IMR-90 (cell line): Measurements from ENCODE around the gene FMN2. TPM values are rescaled to one million over a fixed set of nuclear protein-coding genes. Genes with fewer than 3 reads are reported as not detected.

Source experiments
- ATAC-seq: fragments of 200-7000 bp; cut with Tn5 transposase; 2 replicates; pipeline ENCODE4 v1.9.1; 2020; ENCODE audit warnings: low read depth, mild to moderate bottlenecking, moderate library complexity
- BruUV-seq: library from RNA; stranded (reverse); fragments of 400-500 nt; replicated peaks from 2 replicates; lab custom pipeline; 2021; lab: Mats Ljungman, UMichigan
- CTCF ChIA-PET: fragments of 300-600 bp; formaldehyde crosslinking; extraction: SDS; loops from one replicate; lab custom pipeline; 2021; ENCODE audit warnings: antibody characterized with exemption; lab: Yijun Ruan, JAX
- POLR2A ChIA-PET: fragments of 300-600 bp; sonication (Branson Sonifier 250); formaldehyde crosslinking; loops from one replicate; lab custom pipeline; 2022; ENCODE audit warnings: antibody characterized with exemption; ENCODE audit not compliant: unreplicated experiment; lab: Charles Lee
- DNase-seq: peaks from one replicate; pipeline ENCODE4 v3.0.0; 2013
- H2AFZ ChIP-seq: replicated peaks from 2 replicates; pipeline ENCODE3; 2013; ENCODE audit warnings: low read length, mild to moderate bottlenecking; ENCODE audit not compliant: poor library complexity
- H2AK5ac ChIP-seq: 2 replicates; pipeline ENCODE4 v1.6.1; 2013; ENCODE audit warnings: low read depth, low read length, inconsistent platforms
- H2AK9ac ChIP-seq: replicated peaks from 2 replicates; pipeline ENCODE3; 2013; ENCODE audit warnings: mild to moderate bottlenecking, low read depth, low read length, moderate library complexity; ENCODE audit not compliant: poor library complexity
- H2BK120ac ChIP-seq: 2 replicates; pipeline ENCODE4 v1.6.1; 2013; ENCODE audit warnings: low read depth, low read length, inconsistent platforms
- H2BK15ac ChIP-seq: 3 replicates; pipeline ENCODE4 v1.6.1; 2013; ENCODE audit warnings: low read depth, low read length, inconsistent platforms
- H2BK20ac ChIP-seq: 2 replicates; pipeline ENCODE4 v1.6.1; 2013; ENCODE audit warnings: low read depth, mild to moderate bottlenecking, inconsistent platforms, low read length, moderate library complexity
- H2BK5ac ChIP-seq: 2 replicates; pipeline ENCODE4 v1.6.1; 2013; ENCODE audit warnings: mild to moderate bottlenecking, low read depth, low read length, inconsistent platforms; ENCODE audit not compliant: poor library complexity, severe bottlenecking
- H3K14ac ChIP-seq: replicated peaks from 2 replicates; pipeline ENCODE4 v1.6.1; 2013; ENCODE audit warnings: low read depth, low read length, inconsistent platforms
- H3K18ac ChIP-seq: 2 replicates; pipeline ENCODE4 v1.6.1; 2013; ENCODE audit warnings: low read depth, low read length, control low read depth
- H3K23ac ChIP-seq: 2 replicates; pipeline ENCODE4 v1.6.1; 2013; ENCODE audit warnings: low read depth, low read length, inconsistent platforms
- H3K27ac ChIP-seq: 2 replicates; pipeline ENCODE4 v1.5.1; 2013; ENCODE audit warnings: mild to moderate bottlenecking, control low read depth, low read length; ENCODE audit not compliant: insufficient read depth
- H3K27me3 ChIP-seq: 2 replicates; pipeline ENCODE4 v1.6.1; 2013; ENCODE audit warnings: low read length; ENCODE audit not compliant: control insufficient read depth, insufficient read depth
- H3K36me3 ChIP-seq: 2 replicates; pipeline ENCODE4 v1.6.1; 2013; ENCODE audit warnings: low read length, mixed read lengths; ENCODE audit not compliant: control insufficient read depth, insufficient read depth
- H3K4ac ChIP-seq: 2 replicates; pipeline ENCODE4 v1.6.1; 2013; ENCODE audit warnings: low read depth, low read length, inconsistent platforms
- H3K4me1 ChIP-seq: 2 replicates; pipeline ENCODE4 v1.6.1; 2013; ENCODE audit warnings: low read length, mixed read lengths; ENCODE audit not compliant: control insufficient read depth, insufficient read depth
- H3K4me2 ChIP-seq: 2 replicates; pipeline ENCODE4 v1.6.1; 2013; ENCODE audit warnings: low read depth, mild to moderate bottlenecking, control low read depth, low read length, moderate library complexity
- H3K4me3 ChIP-seq: 2 replicates; pipeline ENCODE4 v1.5.1; 2013; ENCODE audit warnings: low read depth, mild to moderate bottlenecking, control low read depth, low read length, moderate library complexity; ENCODE audit not compliant: insufficient read depth
- H3K56ac ChIP-seq: 2 replicates; pipeline ENCODE4 v1.6.1; 2013; ENCODE audit warnings: low read length, inconsistent platforms; ENCODE audit not compliant: insufficient read depth; ENCODE audit errors: extremely low read depth
- H3K79me1 ChIP-seq, 2 experiments: 2 replicates each; pipeline ENCODE4 v1.6.1; 2013; ENCODE audit warnings: low read length in 2 of 2, inconsistent platforms in 1 of 2, low read depth in 1 of 2
- H3K9ac ChIP-seq: 2 replicates; pipeline ENCODE4 v1.6.1; 2013; ENCODE audit warnings: low read depth, low read length, control low read depth
- H3K9me1 ChIP-seq: 2 replicates; pipeline ENCODE4 v1.6.1; 2013; ENCODE audit warnings: low read length, inconsistent platforms; ENCODE audit not compliant: insufficient read depth
- H3K9me3 ChIP-seq: 2 replicates; pipeline ENCODE4 v1.6.1; 2013; ENCODE audit warnings: low read length; ENCODE audit not compliant: control insufficient read depth, insufficient read depth
- H4K20me1 ChIP-seq: 2 replicates; pipeline ENCODE4 v1.6.1; 2013; ENCODE audit warnings: low read length, inconsistent platforms; ENCODE audit not compliant: insufficient read depth
- H4K5ac ChIP-seq: 2 replicates; pipeline ENCODE4 v1.6.1; 2013; ENCODE audit warnings: mild to moderate bottlenecking, low read depth, low read length, control low read depth
- H4K8ac ChIP-seq, 2 experiments: 2 replicates each; pipeline ENCODE4 v1.6.1; 2013; ENCODE audit warnings: low read depth in 2 of 2, low read length in 2 of 2, control low read depth in 1 of 2, inconsistent platforms in 1 of 2
- H4K91ac ChIP-seq: 2 replicates; pipeline ENCODE4 v1.6.1; 2013; ENCODE audit warnings: low read depth, low read length, inconsistent platforms; ENCODE audit not compliant: insufficient read depth
- CEBPB ChIP-seq: IDR thresholded peaks from 2 replicates; pipeline ENCODE4 v1.6.1; 2012; ENCODE audit warnings: low read depth, low read length, improper control_type of control experiment
- FOS ChIP-seq: fragments of 150-350 bp; IDR thresholded peaks from 2 replicates; pipeline ENCODE4 v1.6.1; 2016; ENCODE audit warnings: low read depth, low read length
- MAZ ChIP-seq: IDR thresholded peaks from 2 replicates; pipeline ENCODE4 v1.6.1; 2012; ENCODE audit warnings: low read depth, mild to moderate bottlenecking, low read length, improper control_type of control experiment, moderate library complexity, borderline replicate concordance
- POLR2A ChIP-seq: IDR thresholded peaks from 2 replicates; pipeline ENCODE4 v1.6.1; 2012; ENCODE audit warnings: mild to moderate bottlenecking, low read depth, low read length
- RAD21 ChIP-seq: IDR thresholded peaks from 2 replicates; pipeline ENCODE4 v1.6.1; 2012; ENCODE audit warnings: low read length, improper control_type of control experiment
- RCOR1 ChIP-seq: IDR thresholded peaks from 2 replicates; pipeline ENCODE4 v1.6.1; 2012; ENCODE audit warnings: mild to moderate bottlenecking, low read length, improper control_type of control experiment; ENCODE audit not compliant: insufficient replicate concordance
- SMC3 ChIP-seq: fragments of 150-350 bp; IDR thresholded peaks from 2 replicates; pipeline ENCODE4 v1.6.1; 2016; ENCODE audit warnings: low read depth, mild to moderate bottlenecking, antibody characterized with exemption, low read length, moderate library complexity
- WGBS, 2 experiments: methylation state at CpG; one replicate each; pipeline versions ENCODE4 v1.1.5 to v1.1.7; 2013; ENCODE audit warnings: missing lambda C conversion rate in 2 of 2; ENCODE audit not compliant: insufficient read length in 1 of 2; ENCODE audit errors: extremely low coverage in 2 of 2; 5-methylcytosine and 5-hydroxymethylcytosine counted together
- dilution Hi-C: fragments of 300-500 bp; cut with HindIII; formaldehyde crosslinking; loops from one replicate; pipeline ENCODE4 v1.14.3; 2018; ENCODE audit warnings: low sequenced_read_pairs; ENCODE audit not compliant: unreplicated experiment
- in situ Hi-C: fragments of 300-500 bp; cut with MboI; formaldehyde crosslinking; loops from 3 replicates; pipeline ENCODE4 v1.14.3; 2019; ENCODE audit warnings: low sequenced_read_pairs, inconsistent platforms, mixed read lengths
- intact Hi-C: fragments of 100-400 bp; cut with micrococcal nuclease; formaldehyde crosslinking; loops from 2 replicates; pipeline ENCODE4 v1.10.0; 2022
- polyA plus RNA-seq, 3 experiments: library from polyadenylated mRNA; depleted of rRNA; stranded (reverse); fragments of >200 nt; gene quantifications; 2 replicates each; pipeline ENCODE4 v1.2.3, GENCODE V29; 2012; ENCODE audit warnings: low replicate concordance in 1 of 3
- total RNA-seq: library from RNA; depleted of rRNA; stranded (reverse); fragments of >200 nt; gene quantifications from 2 replicates; pipeline ENCODE4 v1.2.3, GENCODE V29; 2012
- TF ChIP-seq, protein P1 (sequence below): fragments of 150-350 bp; IDR thresholded peaks from 2 replicates; pipeline ENCODE4 v1.6.1; 2016; ENCODE audit warnings: low read depth, mild to moderate bottlenecking, low read length, moderate library complexity, borderline replicate concordance

The FMN2 gene
- total and polyA plus RNA-seq, 2 of the 4 experiments (the other 2 are of a cell fraction): 29.0 to 35.8 TPM

DNA sequence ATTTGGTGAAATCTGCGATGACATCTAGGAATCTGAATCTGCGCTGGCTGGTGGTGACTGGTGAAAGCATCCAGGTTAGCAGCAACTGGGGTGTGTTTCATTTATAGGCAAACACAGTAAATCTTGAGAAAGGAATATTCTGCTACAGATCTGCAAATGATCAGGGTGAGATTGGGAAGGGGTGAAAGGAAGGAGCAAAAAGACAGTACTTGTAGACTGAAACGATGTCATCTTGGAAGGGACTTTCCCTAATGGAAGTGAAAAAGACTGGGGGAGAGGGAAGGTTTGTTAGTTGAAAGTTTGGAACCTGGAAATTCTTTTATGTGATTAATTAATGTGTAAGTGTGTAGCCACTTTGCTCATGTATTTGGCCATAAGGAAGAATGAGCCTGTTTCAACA lies 228.3 kb downstream of the FMN2 start:
- CTCF ChIA-PET: no interaction called here
- no peak overlapping the region for H3K4me2 ChIP-seq
- H3K27me3 ChIP-seq: no peaks in the 10 kb centered on the region
- no peak overlapping the region for H3K23ac ChIP-seq
- peak overlapping the region; percentile 54 for H2BK120ac ChIP-seq
- H2BK20ac ChIP-seq: 0 out of 2 replicates have a peak overlapping the region, but pooled peaks have one; percentile 14
- H3K4me3 ChIP-seq: no peak overlapping the region
- H3K9me3 ChIP-seq: no peaks in the 10 kb centered on the region; the same call in 1 of the 2 replicates
- no peak overlapping the region for H2BK5ac ChIP-seq
- H3K9ac ChIP-seq: no peak overlapping the region
- H2AFZ ChIP-seq: no peak overlapping the region
- H4K20me1 ChIP-seq: no peaks in the 10 kb centered on the region
- H3K4ac ChIP-seq: peak overlapping the region; percentile 64; the same call in 1 of the 2 replicates
- peak overlapping the region; percentile 28; the same call in 1 of the 3 replicates for H2BK15ac ChIP-seq
- in situ Hi-C loops: no loop called here
- intact Hi-C loops: no loop called here
- peak overlapping the region in 1 of 2 experiments; percentile 67; a peak in 1 of 4 replicates for H4K8ac ChIP-seq
- H3K79me1 ChIP-seq: peaks cover 33 to 55% of the 10 kb centered on the region in 2 experiments
- no peak overlapping the region for H2AK9ac ChIP-seq
- H2AK5ac ChIP-seq: 0 out of 2 replicates have a peak overlapping the region, but pooled peaks have one; percentile 10
- POLR2A ChIA-PET: no interaction called here
- H3K36me3 ChIP-seq: no peaks in the 10 kb centered on the region; the same call in 1 of the 2 replicates
- H4K5ac ChIP-seq: no peak overlapping the region
- peaks cover 3% of the 10 kb centered on the region; the same call in 1 of the 2 replicates for H3K4me1 ChIP-seq
- no peak for TF ChIP-seq RAD21
- no peak for TF ChIP-seq FOS
- no peak for TF ChIP-seq MAZ
- TF ChIP-seq, protein P1, sequence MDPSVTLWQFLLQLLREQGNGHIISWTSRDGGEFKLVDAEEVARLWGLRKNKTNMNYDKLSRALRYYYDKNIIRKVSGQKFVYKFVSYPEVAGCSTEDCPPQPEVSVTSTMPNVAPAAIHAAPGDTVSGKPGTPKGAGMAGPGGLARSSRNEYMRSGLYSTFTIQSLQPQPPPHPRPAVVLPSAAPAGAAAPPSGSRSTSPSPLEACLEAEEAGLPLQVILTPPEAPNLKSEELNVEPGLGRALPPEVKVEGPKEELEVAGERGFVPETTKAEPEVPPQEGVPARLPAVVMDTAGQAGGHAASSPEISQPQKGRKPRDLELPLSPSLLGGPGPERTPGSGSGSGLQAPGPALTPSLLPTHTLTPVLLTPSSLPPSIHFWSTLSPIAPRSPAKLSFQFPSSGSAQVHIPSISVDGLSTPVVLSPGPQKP: no peak
- TF ChIP-seq POLR2A: no peak
- TF ChIP-seq RCOR1: no peak
- no peak for TF ChIP-seq CEBPB
- TF ChIP-seq SMC3: no peak
- H3K27ac ChIP-seq: no peak overlapping the region
- H3K9me1 ChIP-seq: 0 out of 2 replicates have a peak, but pooled peaks cover 3% of the 10 kb centered on the region
- no peak overlapping the region for H3K18ac ChIP-seq
- ATAC-seq (no peak), DNase-seq (no peak)
- BruUV-seq: no TSS peak
- no peak overlapping the region for H3K56ac ChIP-seq
- peak overlapping the region; percentile 49; the same call in 1 of the 2 replicates for H3K14ac ChIP-seq
- dilution Hi-C loops: no loop called here
- WGBS, 2 experiments: 100% methylated on average over 3 of the region's 3 CpGs; no CpG with 5 or more reads in 1 of the 2 experiments
- no peak overlapping the region for H4K91ac ChIP-seq
